Spleen (tissue), 11 donors: ENCODE measurements around the gene SPACA6. TPM values are rescaled to one million over a fixed set of nuclear protein-coding genes. Genes with fewer than 3 reads are reported as not detected.
A peak's percentile ranks its signal among the peaks of the same experiment; 100 is the strongest.

Source experiments
- DNase-seq: peaks from one replicate; pipeline ENCODE4 v3.0.0-alpha.2; 2020
- H3K27ac ChIP-seq, 8 donors: fragments of 200-600 bp; sonication (generic) in 7 of 8; 1 replicate in 4 of 8; 2 replicates in 4 of 8; pipeline versions ENCODE4 v1.5.0 to v1.8.0; 2016 to 2021; ENCODE audit warnings: inconsistent platforms in 4 of 8, mild to moderate bottlenecking in 4 of 8, moderate library complexity in 1 of 8
- H3K27me3 ChIP-seq, 7 donors: fragments of 200-600 bp; sonication (generic) in 6 of 7; replicated peaks in 1 of 7; 1 replicate in 4 of 7; 2 replicates in 3 of 7; pipeline versions ENCODE4 v1.5.0 to v1.8.0; 2016 to 2021; ENCODE audit warnings: inconsistent platforms in 3 of 7, mild to moderate bottlenecking in 1 of 7
- H3K36me3 ChIP-seq, 6 donors: fragments of 200-600 bp; sonication (generic) in 5 of 6; 1 replicate in 4 of 6; 2 replicates in 2 of 6; pipeline versions ENCODE4 v1.5.0 to v1.8.0; 2016 to 2021; ENCODE audit warnings: inconsistent platforms in 2 of 6
- H3K4me1 ChIP-seq, 6 donors: fragments of 200-600 bp; sonication (generic) in 5 of 6; 1 replicate in 3 of 6; 2 replicates in 3 of 6; pipeline versions ENCODE4 v1.5.0 to v1.8.0; 2016 to 2021; ENCODE audit warnings: inconsistent platforms in 3 of 6
- H3K4me3 ChIP-seq, 8 donors: fragments of 200-600 bp; sonication (generic) in 7 of 8; 1 replicate in 4 of 8; 2 replicates in 4 of 8; pipeline versions ENCODE4 v1.5.0 to v1.8.0; 2016 to 2021; ENCODE audit warnings: inconsistent platforms in 4 of 8, mild to moderate bottlenecking in 4 of 8, moderate library complexity in 2 of 8
- H3K9me3 ChIP-seq, 8 donors: fragments of 200-600 bp; sonication (generic) in 7 of 8; 1 replicate in 4 of 8; 2 replicates in 4 of 8; pipeline versions ENCODE4 v1.5.0 to v1.8.0; 2016 to 2021; ENCODE audit warnings: inconsistent platforms in 4 of 8
- CTCF ChIP-seq, 11 experiments: fragments of 200-600 bp in 7 of 11; fragments of 450-650 bp in 4 of 11; sonication (generic) in 4 of 11; IDR thresholded peaks in 8 of 11; conservative IDR thresholded peaks in 3 of 11; 1 replicate in 7 of 11; 2 replicates in 4 of 11; pipeline versions ENCODE4 v1.4.0 to v1.8.0; 2016 to 2021; ENCODE audit warnings: antibody characterized with exemption in 11 of 11, inconsistent platforms in 4 of 11, mild to moderate bottlenecking in 1 of 11
- POLR2A ChIP-seq, 3 donors: fragments of 450-650 bp; IDR thresholded peaks; one replicate each; pipeline ENCODE4 v1.5.1; 2017; ENCODE audit warnings: antibody characterized with exemption in 3 of 3, mild to moderate bottlenecking in 1 of 3
- POLR2AphosphoS5 ChIP-seq, 3 donors: sonication (generic); formaldehyde crosslinking; IDR thresholded peaks; one replicate each; pipeline ENCODE4 v1.5.1; 2017; ENCODE audit warnings: antibody characterized with exemption in 3 of 3
- WGBS, 5 donors: extraction: QIAGEN DNeasy Blood & Tissue Kit in 3 of 5; methylation state at CpG; one replicate each; pipeline versions ENCODE4 v1.1.5 to v1.1.7; 2013 to 2018; 5-methylcytosine and 5-hydroxymethylcytosine counted together
- intact Hi-C: fragments of 100-400 bp; cut with DNase I; formaldehyde crosslinking; loops from one replicate; pipeline ENCODE4 v1.15.0; 2023; ENCODE audit warnings: low total_unique reads
- polyA plus RNA-seq, 3 donors: library from polyadenylated mRNA; stranded (reverse); fragments of 200-250 nt; gene quantifications; one replicate each; pipeline ENCODE4 v1.2.1, GENCODE V29; 2013
- total RNA-seq, 7 donors: library from RNA; depleted of rRNA in 3 of 7; stranded (reverse); fragments of >200 nt in 3 of 7; fragmentation: NEBNext Ultra II Directional in 4 of 7; extraction: Animal tissue kit (Norgen Biotek cat#: 25700) in 4 of 7; gene quantifications; one replicate each; pipeline versions ENCODE4 v1.1.0 to v1.2.1, GENCODE V29; 2016 to 2021
- donor health status: healthy with polysubstance abuse.
- donor health status: DM: no; HTN: no; CAD: no; lungs with moderate emphysema.
- donor health status: DM: no; HTN: no; CAD: no.
- donor health status: Bipolar disorder and iron deficiency.
- donor health status: healthy.
- donor health status: DM: no; HTN: no; CAD: no.
- donor health status: DM: yes; HTN: yes; CAD: no.

The SPACA6 gene
- total and polyA plus RNA-seq, 10 donors: 9.6 to 44.2 (median 20.2) TPM

DNA sequence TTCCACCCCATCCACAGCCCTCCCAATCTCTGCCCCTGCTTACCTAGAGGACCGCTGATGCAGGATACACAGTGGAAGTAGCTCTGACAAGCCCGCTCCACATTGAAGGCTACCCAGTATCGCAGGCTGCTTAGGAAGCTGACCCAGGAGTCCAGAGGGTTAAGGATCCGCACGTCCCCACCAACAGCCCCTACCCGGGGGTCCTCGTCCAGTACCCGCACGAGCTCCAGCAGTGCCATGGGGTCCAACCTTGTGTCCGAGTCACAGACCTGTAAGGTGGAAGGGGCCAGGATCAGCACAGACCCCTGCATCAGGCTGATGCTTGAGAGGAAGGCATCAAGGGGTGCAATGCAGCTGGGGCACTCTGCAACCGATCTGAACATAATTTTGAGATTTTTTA is 23.8 kb downstream of the SPACA6 start:
- intact Hi-C loops: no loop called here
- Histone ChIP-seq H3K36me3 (no peaks in the 10 kb centered on the region), H3K4me1 (peaks cover 0 to 13% (median 10%) of the 10 kb centered on the region in 6 donors), H3K27ac (no peak overlapping the region), H3K4me3 (no peak overlapping the region), H3K9me3 (peaks cover 0 to 3% (median 0%) of the 10 kb centered on the region in 8 donors), H3K27me3 (peaks cover 0 to 72% (median 32%) of the 10 kb centered on the region in 7 donors)
- WGBS, 5 donors: 82 to 93% (median 89%) methylated on average over 11 of the region's 11 CpGs
- TF ChIP-seq POLR2A (IDR thresholded peaks at IDR 0.05) (no peak), POLR2AphosphoS5 (IDR thresholded peaks at IDR 0.05) (no peak), CTCF (IDR thresholded peaks at IDR 0.05 in 8 of 11, conservative IDR thresholded peaks at IDR 0.05 in 3 of 11) (no peak)
- no peak for DNase-seq

DNA sequence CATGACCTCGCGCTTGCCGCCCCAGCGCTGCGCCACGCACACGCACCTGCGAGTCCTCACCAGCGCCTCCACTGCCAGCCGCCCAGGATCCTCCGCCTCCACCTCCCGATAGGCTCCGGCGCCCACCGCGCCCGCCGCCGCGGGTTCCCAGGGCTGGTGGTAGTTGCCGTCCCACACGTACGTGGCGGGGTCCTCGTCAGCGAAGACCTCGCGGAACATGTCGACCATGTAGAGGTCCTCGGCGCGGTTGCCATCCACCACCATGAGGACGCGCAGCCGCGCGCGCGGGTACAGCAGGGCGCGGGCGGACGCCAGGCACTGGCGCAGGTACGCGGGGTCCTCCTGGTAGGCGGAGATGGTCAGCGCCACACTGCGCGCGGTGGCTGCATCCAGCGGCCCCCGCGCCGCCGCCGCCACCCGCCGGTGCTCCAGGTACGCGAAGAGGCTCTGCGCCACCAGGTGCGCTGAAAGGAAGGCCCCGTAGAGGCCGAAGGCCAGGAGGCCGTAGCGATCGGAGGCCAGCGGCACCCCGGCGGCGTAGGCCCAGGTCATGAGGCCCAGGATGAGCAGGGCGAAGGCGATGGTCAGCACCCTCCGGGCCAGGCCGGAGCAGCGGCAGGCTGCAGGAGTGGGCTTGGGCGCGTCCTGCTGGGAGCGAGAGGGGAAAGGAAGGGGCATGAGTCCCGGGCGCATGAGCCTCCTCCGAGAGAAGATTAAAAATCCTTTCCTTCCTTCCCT is 26.3 kb downstream of the SPACA6 start:
- H3K27me3 ChIP-seq: peaks cover 0 to 88% (median 34%) of the 10 kb centered on the region in 7 donors
- H3K9me3 ChIP-seq: peaks cover 0 to 3% (median 0%) of the 10 kb centered on the region in 8 donors
- peaks cover 0 to 11% (median 9%) of the 10 kb centered on the region in 6 donors for H3K4me1 ChIP-seq
- H3K4me3 ChIP-seq: peak overlapping the region in 3 of 8 donors; percentile 12 to 35 (median 15)
- DNase-seq: no peak
- WGBS, 5 donors: 5 to 26% (median 8%) methylated on average over 38 to 83 of the region's 83 CpGs
- intact Hi-C loops: no loop called here
- TF ChIP-seq POLR2A (IDR thresholded peaks at IDR 0.05) (no peak), POLR2AphosphoS5 (IDR thresholded peaks at IDR 0.05) (no peak), CTCF (IDR thresholded peaks at IDR 0.05 in 8 of 11, conservative IDR thresholded peaks at IDR 0.05 in 3 of 11) (no peak)
- no peaks in the 10 kb centered on the region for H3K36me3 ChIP-seq
- H3K27ac ChIP-seq: no peak overlapping the region

- intact Hi-C loops: no loop called here
- no peaks in the 10 kb centered on the region for H3K36me3 ChIP-seq
- WGBS, 5 donors: 75 to 80% (median 77%) methylated on average over 7 of the region's 7 CpGs
- DNase-seq: no peak
- H3K4me1 ChIP-seq: peaks cover 0 to 11% (median 9%) of the 10 kb centered on the region in 6 donors
- H3K27ac ChIP-seq: no peak overlapping the region
- peaks cover 0 to 97% (median 39%) of the 10 kb centered on the region in 7 donors for H3K27me3 ChIP-seq
- peaks cover 0 to 3% (median 0%) of the 10 kb centered on the region in 8 donors for H3K9me3 ChIP-seq
- no peak overlapping the region for H3K4me3 ChIP-seq
- TF ChIP-seq CTCF (IDR thresholded peaks at IDR 0.05 in 8 of 11, conservative IDR thresholded peaks at IDR 0.05 in 3 of 11): no peak
- no peak for TF ChIP-seq POLR2AphosphoS5 (IDR thresholded peaks at IDR 0.05)
- no peak for TF ChIP-seq POLR2A (IDR thresholded peaks at IDR 0.05)
Observed at GRCh38 chr19:51721905-51722304, 28.8 kb downstream of the SPACA6 start.

GRCh38 chr19:51722492-51722891 is 29.4 kb downstream of the SPACA6 start:
- Histone ChIP-seq H3K4me3 (no peak overlapping the region), H3K4me1 (peaks cover 0 to 11% (median 9%) of the 10 kb centered on the region in 6 donors), H3K27ac (no peak overlapping the region), H3K9me3 (peaks cover 0 to 3% (median 0%) of the 10 kb centered on the region in 8 donors), H3K27me3 (peaks cover 0 to 97% (median 45%) of the 10 kb centered on the region in 7 donors), H3K36me3 (no peaks in the 10 kb centered on the region)
- WGBS, 5 donors: 57 to 76% (median 68%) methylated on average over 2 of the region's 2 CpGs
- intact Hi-C loops: no loop called here
- no peak for DNase-seq
- TF ChIP-seq CTCF (IDR thresholded peaks at IDR 0.05 in 8 of 11, conservative IDR thresholded peaks at IDR 0.05 in 3 of 11): no peak
- no peak for TF ChIP-seq POLR2A (IDR thresholded peaks at IDR 0.05)
- TF ChIP-seq POLR2AphosphoS5 (IDR thresholded peaks at IDR 0.05): no peak
